ENCODE measurements around the gene PTCHD1.

PTCHD1 gene

GRCh38 chrX:23422912-23423311 lies 88.3 kb downstream of the PTCHD1 start:
- no peak for ATAC-seq

- no peak for ATAC-seq
These were observed 99.8 kb downstream of the PTCHD1 start for GRCh38 chrX:23434356-23434884.

GRCh38 chrX:23435108-23435507 lies 100.5 kb downstream of the PTCHD1 start:
- ATAC-seq, result no peak

- ATAC-seq, result no peak
These were observed 100.9 kb downstream of the PTCHD1 start for GRCh38 chrX:23435575-23435974.

- no peak for ATAC-seq
These were observed 102.2 kb downstream of the PTCHD1 start for GRCh38 chrX:23436875-23437274.

GRCh38 chrX:23451266-23451665 lies 116.6 kb downstream of the PTCHD1 start:
- no peak for ATAC-seq
